Measurements from ENCODE around the gene IMMP2L.
"Not testable (repeated sequence)": the region's sequence is repeated elsewhere in the genome, so short reads cannot be mapped to it uniquely, and the experiment has no call there.

IMMP2L gene

DNA sequence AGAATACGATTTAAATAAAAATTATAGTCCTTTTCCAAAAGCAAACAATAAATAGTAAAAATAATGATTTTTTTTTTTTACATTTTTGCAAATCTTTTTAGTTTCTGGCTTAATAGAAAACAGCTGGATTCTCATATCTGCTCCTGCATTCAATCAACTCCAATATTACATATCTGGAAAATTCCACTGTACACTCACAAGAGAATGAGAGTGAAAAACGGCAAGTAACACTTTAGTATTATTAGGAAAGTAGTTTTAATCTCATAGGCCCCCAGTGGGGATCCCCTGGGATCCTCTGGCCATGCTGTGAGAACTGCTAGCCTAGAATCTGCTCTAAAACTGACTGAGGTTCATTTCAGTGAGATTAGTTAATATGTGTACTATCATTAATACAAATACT is 599.9 kb downstream of the IMMP2L start:
- DNase-seq = no peak

DNA sequence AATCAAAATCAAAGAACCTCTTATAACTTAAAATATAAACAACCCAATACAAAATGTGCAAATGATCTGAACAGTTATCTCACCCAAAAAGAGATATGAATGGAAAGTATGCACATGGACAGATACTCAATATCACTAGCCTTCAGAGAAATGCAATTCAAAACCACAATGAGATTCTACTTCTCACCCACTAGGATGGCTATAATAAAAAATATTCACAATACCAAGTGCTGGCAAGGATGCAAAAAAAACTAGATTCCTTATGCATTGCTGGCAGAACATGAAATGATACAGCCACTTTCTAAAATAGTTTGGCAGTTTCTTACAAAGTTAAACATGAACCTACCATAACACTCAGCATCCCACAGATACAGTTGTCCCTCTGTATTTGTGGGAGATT is 601.5 kb downstream of the IMMP2L start:
- DNase-seq = no peak

DNA sequence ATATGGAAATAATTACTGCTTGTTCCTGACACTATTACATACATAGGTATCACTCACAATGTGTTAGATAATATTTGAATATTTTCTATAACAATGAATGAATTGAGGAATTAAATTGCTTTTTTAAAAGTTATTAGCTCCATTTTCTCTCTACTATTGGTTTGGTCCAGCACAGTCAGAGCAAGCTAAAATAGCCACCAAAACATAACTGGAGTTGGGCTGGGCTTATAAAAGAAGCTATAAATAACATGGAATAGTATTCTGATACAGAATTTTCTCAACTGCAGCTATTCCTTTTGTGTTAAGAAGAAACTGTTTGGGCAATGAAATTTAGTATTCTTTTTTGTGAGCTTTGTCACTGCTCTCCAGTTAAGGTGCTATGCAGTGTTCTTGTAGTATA is 614.0 kb downstream of the IMMP2L start:
- no peak for DNase-seq

DNA sequence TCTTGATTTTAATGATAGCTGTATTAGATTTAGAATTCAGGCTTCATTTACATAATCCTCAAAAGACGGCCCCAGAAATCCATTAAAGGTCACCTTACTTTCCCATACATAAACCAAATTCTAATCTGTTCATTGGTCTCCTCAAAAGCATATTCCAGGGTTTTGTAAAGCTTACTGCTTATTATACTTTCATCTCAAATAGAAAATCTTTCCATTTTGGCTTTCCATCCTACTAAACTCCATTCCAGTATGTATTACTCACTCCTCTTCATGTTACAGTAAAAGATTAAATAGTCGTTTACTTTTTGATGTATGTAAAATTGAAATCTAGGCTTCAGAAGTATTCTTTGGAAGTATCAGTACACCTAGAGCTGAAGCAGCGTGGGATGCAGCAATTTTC is 614.9 kb downstream of the IMMP2L start:
- DNase-seq = no peak

DNA sequence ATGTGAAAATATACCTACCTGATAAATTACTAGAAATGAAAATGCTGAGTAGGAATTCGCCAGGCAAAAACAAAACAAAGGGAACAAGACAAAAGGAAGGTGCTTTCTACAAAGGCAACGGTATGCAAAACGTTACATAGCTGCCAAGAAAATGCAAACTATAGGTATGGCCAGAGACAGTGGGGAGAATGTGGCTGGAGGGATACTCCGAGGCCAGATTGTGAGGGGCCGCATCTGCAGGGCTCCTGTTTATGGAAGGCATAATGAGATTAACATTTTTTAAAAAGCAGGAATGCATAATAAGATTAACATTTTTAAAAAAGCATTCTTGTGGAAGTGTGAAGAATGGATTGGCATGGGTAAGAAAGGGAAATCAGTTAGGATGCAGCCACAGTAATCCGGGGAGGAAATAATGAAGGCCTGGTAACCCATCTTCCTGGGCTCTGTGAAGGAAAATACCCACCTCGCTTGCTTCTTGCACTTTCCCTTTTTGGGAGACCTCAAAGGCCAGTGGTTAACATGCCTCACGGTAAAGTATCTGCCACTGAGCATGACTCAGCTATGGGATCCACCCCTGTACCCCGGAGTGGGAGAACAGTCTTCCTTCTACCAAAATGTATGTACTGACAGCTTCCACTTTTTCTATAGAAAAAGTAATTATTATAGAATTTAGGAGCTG is 617.2 kb downstream of the IMMP2L start:
- DNase-seq = no peak

DNA sequence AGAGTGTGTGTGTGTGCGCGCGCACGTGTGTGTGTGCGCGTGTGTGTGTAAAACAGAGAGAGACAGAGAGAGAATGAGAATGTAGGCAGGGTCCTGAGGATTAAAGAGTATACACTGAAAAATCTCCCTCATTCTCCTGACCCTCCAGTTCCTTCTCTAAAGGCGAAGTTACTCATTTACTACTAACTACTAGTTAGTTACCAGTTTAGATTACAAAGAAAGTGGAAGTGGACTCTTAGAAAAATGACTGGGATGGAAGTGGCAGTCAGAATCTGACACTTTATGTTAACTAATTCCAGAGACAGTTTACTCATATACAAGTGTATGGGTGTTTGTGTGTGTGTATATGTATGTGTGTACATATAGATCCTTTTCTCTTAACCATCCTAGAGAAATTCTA is 617.8 kb downstream of the IMMP2L start:
- no peak for DNase-seq

DNA sequence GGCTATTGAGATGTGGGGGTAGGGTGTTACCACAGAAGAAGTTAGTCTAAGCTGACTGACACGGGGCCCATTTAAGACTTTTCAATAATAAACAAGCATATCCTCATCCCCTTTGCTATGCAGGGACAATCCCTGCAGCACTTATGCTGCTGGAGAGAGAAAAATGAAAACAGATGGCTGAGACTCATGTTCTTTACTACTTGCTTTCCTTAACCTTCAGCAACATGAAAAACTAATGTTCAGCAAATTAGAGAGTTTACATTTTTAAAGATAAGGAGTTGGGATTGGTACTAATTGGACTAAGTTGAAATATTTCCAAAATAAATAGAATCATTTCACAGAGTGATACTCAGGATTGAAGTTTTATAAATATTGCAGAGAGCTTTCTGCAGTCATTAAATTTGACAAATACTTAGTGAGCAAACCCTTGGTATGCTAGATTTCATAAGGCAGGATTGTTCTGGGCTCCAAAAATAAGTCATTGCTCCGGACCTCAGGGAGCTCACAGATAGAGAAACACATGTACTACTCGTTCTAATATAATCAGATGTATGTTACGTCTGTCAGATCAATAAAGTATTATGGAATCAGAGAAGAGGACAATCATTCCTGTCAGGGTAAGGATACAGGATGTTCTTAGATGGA is 618.5 kb downstream of the IMMP2L start:
- DNase-seq = no peak

DNA sequence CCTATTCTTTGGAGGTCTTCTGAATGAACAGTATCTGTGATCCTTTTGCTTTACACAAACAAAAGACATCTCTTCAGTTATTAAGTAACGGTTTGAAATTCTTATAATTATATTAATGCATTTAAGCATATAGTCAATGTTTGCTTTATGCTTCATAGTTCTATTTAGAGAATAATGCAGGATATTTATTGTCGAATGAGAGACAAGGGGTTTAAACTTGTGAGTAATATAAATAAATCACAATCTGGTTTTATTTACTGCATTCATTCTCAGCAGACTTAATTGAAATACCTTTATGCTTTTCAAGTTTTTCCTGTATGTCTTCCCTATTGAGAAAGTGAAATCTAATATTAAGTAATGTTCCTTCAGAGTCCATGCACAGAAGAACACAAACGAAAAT is 620.9 kb downstream of the IMMP2L start:
- no peak for DNase-seq

DNA sequence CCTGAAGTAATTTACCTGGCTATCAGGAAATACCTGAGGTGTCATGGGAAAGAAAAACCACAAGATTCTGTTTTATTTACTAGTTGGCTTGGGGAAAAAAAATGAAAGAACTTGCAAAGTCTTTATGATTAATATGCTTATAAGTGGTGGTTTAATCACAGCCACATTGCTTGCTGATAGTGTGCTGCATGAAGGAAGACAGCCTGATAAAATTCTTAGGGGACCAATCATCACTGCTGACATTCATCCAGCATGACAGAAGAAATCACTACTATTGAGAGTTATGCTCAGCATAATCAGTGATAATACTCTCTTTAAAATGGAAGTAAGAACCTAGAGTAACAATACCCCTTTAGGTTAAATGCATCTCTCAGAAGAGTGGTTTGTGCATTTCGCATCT is 621.5 kb downstream of the IMMP2L start:
- no peak for DNase-seq

DNA sequence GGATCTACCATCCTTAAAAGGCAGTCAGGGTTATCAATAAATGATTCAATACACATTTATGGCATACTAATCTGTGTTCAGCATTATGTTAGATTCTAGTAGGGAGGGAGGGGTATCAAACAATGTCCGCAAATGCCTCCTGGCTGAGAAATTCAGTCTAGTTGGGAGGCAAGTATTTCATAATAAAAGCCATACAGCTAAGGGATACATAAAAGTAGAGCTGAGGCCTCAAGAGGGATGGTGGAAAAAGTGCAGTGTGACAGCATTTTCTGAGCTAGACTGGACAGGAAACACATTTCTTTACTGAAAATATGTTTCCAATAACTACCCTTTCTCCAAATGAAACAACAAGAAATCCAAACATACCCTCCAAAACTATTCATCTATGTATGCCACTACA is 624.1 kb downstream of the IMMP2L start:
- no peak for DNase-seq

DNA sequence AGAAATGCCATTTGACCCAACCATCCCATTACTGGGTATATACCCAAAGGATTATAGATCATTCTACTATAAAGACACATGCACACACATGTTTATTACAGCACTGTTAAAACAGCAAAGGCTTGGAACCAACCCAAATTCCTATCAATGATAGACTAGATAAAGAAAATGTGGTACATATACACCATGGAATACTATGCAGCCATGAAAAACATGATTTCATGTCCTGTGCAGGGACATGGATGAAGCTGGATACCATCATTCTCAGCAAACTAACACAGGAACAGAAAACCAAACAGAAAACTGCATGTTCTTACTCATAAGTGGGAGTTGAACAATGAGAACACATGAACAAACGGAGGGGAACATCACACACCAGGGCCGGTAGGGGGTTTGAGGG is 625.6 kb downstream of the IMMP2L start:
- DNase-seq = not testable (repeated sequence)

DNA sequence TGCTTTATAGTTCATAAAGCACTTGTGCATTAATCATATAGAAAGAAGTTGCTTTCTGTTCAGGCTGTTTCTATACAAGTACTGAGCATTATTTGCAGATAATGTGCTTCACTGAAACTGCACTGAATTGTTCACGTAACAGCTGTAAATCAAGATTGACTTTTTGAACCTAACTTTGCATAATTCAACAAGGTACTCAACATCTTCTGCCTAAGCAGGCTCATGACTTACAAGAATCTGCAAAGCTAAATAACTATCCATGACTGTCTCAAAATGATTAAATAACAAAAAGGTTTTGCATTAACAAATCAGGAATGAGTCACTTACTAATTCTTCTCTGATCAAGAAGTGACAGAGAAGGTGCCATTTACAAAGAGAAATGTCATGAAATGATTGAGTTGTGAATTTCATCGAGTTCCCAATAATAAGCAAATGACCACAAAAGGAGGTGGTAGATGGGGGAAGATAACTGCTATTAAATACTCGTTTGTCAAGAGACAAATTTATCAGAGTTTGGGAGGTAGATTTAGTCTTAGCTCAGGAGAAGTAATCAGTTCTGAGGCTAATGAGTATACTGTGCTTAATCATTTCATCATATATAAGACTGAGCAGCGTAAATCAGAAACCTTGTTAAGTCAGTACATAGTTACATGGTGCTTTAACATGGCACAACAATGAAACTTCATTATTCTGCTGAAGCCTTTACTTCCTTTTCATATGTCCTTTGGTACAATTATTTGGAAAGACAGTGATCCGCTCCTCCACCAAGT is 632.6 kb downstream of the IMMP2L start:
- DNase-seq = no peak

DNA sequence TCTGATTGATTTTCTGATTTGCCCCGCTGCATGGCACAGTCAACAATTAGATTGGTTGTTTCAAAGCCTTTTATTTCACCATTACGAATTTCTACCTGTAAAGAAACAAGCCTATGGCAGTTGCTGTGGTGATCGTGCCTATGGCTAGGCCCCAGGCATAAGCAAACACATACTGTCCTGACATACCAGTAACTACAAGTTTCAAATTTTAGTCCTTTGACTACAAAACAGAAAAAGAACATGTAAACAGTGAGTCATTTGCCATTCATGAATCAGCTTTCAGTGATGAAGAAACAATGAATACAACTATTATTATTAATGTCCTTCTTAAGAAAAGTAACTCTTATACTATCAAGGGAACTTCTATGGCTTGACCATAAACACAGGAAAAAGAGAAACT is 639.4 kb downstream of the IMMP2L start:
- DNase-seq = no peak

DNA sequence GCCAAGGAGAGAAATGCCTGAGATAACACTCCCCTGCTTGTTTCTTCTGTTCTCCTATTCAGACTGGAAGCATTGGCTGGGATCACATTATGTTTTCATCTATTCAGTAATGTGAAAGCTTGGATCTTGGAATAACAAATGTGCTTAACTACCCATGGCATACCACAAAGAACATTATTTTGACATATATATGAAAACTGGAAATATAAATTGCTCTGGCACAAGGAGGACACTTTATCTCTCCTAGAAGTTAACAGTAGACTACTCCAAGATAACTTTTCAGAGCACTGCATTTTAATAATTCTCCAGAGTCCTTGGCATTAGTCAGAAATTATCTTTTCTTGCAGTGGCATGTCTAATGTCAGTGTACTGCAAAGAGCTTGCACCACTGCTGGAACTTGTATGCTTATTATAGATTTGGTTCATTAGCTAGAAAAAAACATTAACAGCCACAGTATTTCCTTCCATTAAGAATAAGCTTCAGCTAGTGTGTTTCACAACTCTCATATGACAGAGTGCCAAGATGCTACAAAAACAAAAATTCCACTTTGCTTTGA is 640.6 kb downstream of the IMMP2L start:
- DNase-seq = no peak

DNA sequence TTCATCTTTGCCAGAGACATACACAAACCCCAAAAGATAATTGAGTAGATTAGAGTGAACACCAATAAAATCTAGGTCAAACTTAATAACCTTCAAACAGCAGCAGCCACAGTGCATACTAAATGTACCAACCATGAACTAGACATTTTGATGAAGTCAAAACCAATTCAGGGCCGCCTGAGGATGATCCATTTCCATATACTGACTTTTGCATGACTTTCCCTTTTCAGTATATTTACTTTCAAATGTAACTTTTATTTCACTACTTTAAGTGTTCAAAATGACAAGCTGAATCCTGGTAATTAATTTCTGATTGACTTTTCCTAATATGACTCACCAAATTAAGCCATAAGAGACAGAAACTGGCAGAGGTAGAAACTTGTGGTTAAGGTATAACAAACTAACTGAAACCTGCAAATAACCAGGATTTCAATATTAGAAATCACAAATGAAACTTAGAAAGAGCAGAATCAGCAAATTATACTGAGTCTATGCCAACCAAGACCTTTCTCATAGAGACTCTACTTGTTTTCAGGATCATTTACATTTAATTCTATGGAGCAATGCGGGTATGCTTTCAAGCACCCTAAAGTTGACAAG is 643.2 kb downstream of the IMMP2L start:
- no peak for DNase-seq

DNA sequence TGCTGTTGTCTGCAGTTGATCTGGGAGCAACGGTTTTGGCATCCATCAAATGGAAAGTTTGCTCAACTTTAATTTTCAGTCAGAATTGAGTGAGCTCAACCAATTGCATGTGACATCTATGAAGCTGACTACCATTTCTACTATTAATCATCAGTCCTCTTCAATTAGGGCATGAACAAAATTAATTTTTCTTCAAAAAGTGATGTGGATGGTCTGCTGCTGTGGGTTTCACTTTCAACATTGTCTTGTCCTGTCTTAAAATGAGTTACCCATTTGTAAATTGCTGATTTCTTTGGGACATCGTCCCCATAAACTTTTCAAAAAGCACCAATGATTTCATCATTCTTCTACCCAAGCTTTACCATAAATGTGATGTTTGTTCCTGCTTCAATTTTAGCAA is 648.0 kb downstream of the IMMP2L start:
- no peak for DNase-seq

DNA sequence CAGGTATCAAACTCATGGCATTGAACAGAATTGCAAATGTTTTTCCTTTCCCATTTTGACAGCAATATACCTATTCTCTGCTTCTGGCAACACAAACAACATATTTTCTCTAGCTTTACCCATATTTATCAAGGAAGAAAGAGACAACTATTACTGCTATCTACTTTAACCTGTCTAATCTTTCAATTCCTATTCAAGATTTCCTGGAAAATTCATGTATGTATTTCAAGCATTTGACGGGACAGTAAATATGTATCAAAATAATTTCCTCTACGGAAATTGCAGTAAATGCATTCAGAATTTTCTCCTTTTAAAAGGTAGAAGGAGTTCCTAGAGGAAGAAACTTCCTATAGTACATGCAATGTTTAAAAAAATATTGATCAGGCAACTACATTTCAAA is 650.7 kb downstream of the IMMP2L start:
- DNase-seq = no peak

DNA sequence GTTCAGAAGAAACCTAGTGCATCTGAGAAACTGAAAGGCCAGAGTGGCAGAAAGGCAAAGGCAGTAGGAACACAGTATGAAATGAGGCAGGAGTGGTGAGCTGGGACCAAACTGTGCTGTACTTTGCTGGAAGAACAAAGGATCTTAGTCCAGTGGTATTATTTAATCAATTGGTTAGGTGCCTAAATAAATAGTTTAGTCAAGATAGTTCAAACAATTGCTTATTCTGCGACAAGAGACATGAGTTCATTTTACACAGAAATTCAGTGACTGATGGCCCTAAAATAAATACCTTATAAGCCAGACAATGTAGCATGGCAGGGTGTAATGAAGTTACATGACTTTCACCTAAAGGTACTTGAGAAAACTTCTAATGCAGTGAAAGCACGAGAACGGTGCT is 653.2 kb downstream of the IMMP2L start:
- DNase-seq = no peak

DNA sequence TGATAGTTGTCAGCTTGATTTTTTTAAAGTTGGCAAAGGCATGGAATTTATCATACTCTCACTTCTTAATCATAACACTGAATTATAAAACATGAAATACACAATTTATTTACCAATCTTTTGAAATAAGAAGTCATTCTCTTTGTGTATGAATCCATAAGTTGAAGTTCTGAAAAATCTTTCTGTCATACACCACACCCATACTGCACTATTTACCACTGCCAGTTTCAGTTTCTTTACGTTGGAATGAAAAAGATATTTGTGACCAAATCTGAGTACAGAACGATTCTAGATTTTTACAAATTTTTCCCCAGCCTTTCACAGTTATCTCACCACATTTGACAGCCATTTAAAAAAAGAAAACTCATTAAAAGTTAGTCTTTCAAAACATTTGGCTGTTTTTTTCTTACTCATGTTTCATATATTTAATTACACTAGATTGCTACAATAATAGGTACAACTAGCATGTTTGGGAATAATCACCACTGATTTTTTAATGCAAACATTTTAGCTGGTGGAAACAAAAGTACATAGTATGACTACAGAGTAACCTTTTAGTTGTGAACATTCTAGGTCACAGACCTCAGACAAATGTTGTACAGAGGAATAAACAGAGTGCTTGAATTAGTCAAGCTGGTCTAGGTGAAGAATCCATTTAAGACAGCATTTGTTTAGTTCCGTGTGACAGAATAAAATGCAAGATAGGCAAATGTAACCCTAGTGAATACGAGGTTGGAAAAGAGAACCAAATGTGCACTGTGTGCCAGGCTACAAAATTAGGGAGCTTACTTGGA is 656.3 kb downstream of the IMMP2L start:
- no peak for DNase-seq

DNA sequence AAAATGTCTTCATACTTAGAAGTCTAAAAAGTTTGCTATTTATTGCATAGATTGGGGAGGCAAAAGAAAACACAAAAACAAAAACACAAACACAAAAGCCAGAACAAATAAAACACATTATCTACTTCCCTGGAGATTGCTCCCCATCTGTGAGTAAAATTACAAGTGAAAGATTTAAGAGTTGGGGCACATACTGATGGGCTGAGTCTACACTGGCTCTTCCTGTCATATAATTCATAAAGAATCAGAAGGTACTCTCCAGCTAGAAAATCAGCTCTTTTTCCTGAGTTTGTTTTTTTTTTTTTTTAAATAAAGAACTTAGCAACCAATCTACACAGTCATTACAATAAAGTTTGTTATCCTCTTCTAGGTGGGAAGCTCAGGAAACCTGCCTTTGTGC is 663.8 kb downstream of the IMMP2L start:
- DNase-seq = no peak

DNA sequence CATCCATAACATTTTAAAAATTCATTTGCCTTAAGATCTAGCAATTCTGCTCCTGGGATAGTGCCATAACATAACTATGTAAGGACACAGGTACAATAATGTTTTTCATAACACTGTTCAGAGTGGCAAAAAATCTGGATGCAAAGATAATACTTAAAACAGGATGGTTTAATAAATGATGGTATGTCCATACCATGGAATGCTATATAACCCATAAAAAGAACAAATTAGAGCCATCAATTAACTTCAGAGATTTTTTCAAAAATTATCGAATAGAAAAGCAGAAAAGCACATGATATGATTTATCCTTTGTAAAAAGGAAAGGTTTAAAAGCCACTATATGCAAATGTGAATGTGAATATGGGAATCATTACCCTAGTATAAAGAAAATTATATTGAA is 664.8 kb downstream of the IMMP2L start:
- DNase-seq = no peak

DNA sequence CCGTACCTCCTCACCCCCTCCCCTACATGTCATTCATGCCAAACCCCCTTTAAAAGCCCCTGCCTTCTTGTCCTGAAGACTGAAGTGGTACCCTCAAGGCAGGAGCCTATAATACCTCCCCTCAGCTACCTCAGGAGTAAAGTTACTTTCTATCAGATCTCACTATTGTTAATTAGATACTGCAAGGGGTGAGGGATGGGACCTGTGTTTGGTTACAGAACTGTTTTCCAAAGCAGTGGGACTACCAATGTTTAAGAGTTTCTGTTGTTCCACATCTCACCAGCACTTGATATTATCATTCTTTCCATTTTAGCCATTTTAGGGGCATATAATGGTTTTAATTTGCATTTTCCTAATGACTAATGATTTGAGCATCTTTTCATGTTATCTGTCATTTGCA is 668.2 kb downstream of the IMMP2L start:
- no peak for DNase-seq

DNA sequence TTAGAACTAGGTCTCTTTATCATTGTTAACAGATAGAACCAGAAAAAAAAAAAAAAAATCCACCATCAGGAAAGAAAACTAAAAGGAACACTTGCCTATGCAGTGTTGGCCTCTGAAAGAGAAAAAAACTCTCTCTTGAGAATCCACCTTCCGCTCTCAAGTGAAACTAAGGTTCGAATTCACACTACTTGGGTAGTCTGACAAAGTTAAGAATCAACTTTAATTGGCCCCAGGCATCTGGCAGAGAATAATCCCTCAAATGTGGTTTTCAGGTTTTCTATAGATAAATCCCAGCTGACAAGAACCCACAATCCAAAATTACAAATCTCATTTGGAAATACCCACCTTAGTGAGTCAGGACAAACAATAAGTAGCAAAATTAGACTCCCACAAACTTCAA is 671.1 kb downstream of the IMMP2L start:
- DNase-seq = no peak

Data from CD4-positive, alpha-beta T cell treated with Interleukin-1 beta for 1 hour (primary cell).